HL-60 (cell line): ENCODE results near the gene FLAD1.
A peak's percentile ranks its signal among the peaks of the same experiment; 100 is the strongest.

Experiments used
- POLR2AphosphoS5 ChIP-seq: IDR thresholded peaks from 2 replicates; pipeline ENCODE4 v1.6.1; 2012; ENCODE audit warnings: low read depth
- SPI1 ChIP-seq: IDR thresholded peaks from 2 replicates; pipeline ENCODE4 v1.6.1; 2012; ENCODE audit warnings: low read depth, mild to moderate bottlenecking, borderline replicate concordance
- TF ChIP-seq, protein P1 (sequence below): IDR thresholded peaks from one replicate; pipeline ENCODE4 v1.5.1; 2011; ENCODE audit warnings: low read length, control low read depth, inconsistent platforms; ENCODE audit not compliant: insufficient read depth
- TF ChIP-seq, protein P2 (sequence below): IDR thresholded peaks from 2 replicates; pipeline ENCODE4 v1.6.1; 2012; ENCODE audit warnings: low read depth; ENCODE audit not compliant: insufficient replicate concordance

DNA sequence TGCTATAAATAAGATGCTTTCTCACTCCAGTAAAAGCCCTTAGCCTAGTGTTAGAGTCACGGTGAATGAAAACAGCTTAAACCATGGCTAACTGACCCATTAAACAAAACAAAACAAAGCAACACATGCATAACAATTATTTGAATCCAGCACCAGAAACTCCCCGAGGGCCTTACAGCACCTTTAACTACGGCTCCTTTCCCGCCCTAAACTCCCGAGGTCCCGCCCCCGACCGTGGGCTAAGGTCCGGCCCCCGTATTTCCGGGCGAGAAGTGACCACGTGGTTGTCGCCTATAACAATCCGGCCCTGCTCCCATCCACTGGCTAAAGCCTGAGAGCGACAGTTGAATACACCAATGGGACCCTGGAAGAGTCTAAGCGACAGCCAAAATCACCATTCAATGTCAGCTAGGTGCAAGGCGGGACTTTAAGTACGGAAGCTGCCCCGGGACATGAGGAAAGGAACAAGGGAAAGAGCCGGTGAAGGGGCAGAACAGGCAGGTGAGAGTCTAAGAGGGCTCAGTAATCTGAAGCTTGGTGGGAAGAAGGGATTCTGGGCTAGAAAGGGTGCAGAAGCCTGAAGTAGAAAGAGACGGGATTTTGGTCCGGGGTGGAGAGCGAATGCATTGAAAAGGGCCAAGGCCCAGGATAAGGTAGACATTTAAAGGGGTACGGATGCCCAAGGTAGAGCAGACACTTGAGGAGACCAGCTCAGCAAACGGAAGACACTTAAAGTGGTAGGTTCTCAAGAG is at the start of gene FLAD1:
- TF ChIP-seq, protein P1, sequence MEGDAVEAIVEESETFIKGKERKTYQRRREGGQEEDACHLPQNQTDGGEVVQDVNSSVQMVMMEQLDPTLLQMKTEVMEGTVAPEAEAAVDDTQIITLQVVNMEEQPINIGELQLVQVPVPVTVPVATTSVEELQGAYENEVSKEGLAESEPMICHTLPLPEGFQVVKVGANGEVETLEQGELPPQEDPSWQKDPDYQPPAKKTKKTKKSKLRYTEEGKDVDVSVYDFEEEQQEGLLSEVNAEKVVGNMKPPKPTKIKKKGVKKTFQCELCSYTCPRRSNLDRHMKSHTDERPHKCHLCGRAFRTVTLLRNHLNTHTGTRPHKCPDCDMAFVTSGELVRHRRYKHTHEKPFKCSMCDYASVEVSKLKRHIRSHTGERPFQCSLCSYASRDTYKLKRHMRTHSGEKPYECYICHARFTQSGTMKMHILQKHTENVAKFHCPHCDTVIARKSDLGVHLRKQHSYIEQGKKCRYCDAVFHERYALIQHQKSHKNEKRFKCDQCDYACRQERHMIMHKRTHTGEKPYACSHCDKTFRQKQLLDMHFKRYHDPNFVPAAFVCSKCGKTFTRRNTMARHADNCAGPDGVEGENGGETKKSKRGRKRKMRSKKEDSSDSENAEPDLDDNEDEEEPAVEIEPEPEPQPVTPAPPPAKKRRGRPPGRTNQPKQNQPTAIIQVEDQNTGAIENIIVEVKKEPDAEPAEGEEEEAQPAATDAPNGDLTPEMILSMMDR, result no peak
- TF ChIP-seq, protein P2, sequence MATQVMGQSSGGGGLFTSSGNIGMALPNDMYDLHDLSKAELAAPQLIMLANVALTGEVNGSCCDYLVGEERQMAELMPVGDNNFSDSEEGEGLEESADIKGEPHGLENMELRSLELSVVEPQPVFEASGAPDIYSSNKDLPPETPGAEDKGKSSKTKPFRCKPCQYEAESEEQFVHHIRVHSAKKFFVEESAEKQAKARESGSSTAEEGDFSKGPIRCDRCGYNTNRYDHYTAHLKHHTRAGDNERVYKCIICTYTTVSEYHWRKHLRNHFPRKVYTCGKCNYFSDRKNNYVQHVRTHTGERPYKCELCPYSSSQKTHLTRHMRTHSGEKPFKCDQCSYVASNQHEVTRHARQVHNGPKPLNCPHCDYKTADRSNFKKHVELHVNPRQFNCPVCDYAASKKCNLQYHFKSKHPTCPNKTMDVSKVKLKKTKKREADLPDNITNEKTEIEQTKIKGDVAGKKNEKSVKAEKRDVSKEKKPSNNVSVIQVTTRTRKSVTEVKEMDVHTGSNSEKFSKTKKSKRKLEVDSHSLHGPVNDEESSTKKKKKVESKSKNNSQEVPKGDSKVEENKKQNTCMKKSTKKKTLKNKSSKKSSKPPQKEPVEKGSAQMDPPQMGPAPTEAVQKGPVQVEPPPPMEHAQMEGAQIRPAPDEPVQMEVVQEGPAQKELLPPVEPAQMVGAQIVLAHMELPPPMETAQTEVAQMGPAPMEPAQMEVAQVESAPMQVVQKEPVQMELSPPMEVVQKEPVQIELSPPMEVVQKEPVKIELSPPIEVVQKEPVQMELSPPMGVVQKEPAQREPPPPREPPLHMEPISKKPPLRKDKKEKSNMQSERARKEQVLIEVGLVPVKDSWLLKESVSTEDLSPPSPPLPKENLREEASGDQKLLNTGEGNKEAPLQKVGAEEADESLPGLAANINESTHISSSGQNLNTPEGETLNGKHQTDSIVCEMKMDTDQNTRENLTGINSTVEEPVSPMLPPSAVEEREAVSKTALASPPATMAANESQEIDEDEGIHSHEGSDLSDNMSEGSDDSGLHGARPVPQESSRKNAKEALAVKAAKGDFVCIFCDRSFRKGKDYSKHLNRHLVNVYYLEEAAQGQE, result no peak
- TF ChIP-seq POLR2AphosphoS5 (peak; percentile 37; the same call in 1 of the 2 replicates), SPI1 (peak; percentile 46; the same call in 1 of the 2 replicates)
